SHP77 treated with DMSO at 0.1 percent for 48 hours (cell line): Measurements from ENCODE around the gene CDH12.

Experiments
- DNase-seq: peaks from one replicate; lab custom pipeline; 2025; lab: John Stamatoyannopoulos, UW

Gene CDH12

GRCh38 chr5:22764736-22765135 is 88.4 kb downstream of the CDH12 start:
- DNase-seq = no peak

- no peak for DNase-seq
These were observed 95.4 kb downstream of the CDH12 start for GRCh38 chr5:22757776-22758175.

GRCh38 chr5:22754155-22754554 is 99.0 kb downstream of the CDH12 start:
- no peak for DNase-seq

GRCh38 chr5:22751536-22751935 is 101.6 kb downstream of the CDH12 start:
- DNase-seq = no peak

- DNase-seq = no peak
These were observed 116.6 kb downstream of the CDH12 start for GRCh38 chr5:22736443-22737003.

GRCh38 chr5:22734907-22735306 is 118.2 kb downstream of the CDH12 start:
- DNase-seq = no peak

- DNase-seq = no peak
These were observed 124.5 kb downstream of the CDH12 start for GRCh38 chr5:22728610-22729009.

GRCh38 chr5:22722491-22722890 is 130.7 kb downstream of the CDH12 start:
- no peak for DNase-seq

- DNase-seq = no peak
These were observed 131.1 kb downstream of the CDH12 start for GRCh38 chr5:22722056-22722455.

- no peak for DNase-seq
These were observed 133.3 kb downstream of the CDH12 start for GRCh38 chr5:22719842-22720241.

- DNase-seq = no peak
These were observed 142.5 kb downstream of the CDH12 start for GRCh38 chr5:22710660-22711059.

- no peak for DNase-seq
These were observed 143.4 kb downstream of the CDH12 start for GRCh38 chr5:22709743-22710142.

GRCh38 chr5:22708770-22709328 is 144.3 kb downstream of the CDH12 start:
- no peak for DNase-seq

- DNase-seq = no peak
These were observed 146.2 kb downstream of the CDH12 start for GRCh38 chr5:22706901-22707300.

GRCh38 chr5:22699319-22699718 is 153.8 kb downstream of the CDH12 start:
- DNase-seq = no peak

GRCh38 chr5:22693121-22693520 is 160.0 kb downstream of the CDH12 start:
- no peak for DNase-seq

- DNase-seq = no peak
These were observed 170.1 kb downstream of the CDH12 start for GRCh38 chr5:22683050-22683449.

GRCh38 chr5:22678886-22679285 is 174.3 kb downstream of the CDH12 start:
- DNase-seq = no peak

- DNase-seq = no peak
These were observed 180.0 kb downstream of the CDH12 start for GRCh38 chr5:22673131-22673530.

- no peak for DNase-seq
These were observed 183.8 kb downstream of the CDH12 start for GRCh38 chr5:22669345-22669744.

GRCh38 chr5:22665801-22666200 is 187.3 kb downstream of the CDH12 start:
- DNase-seq = no peak

- no peak for DNase-seq
These were observed 190.0 kb downstream of the CDH12 start for GRCh38 chr5:22663134-22663533.

GRCh38 chr5:22662391-22662790 is 190.8 kb downstream of the CDH12 start:
- no peak for DNase-seq

- DNase-seq = no peak
These were observed 201.8 kb downstream of the CDH12 start for GRCh38 chr5:22651355-22651754.
